ENCODE results near the gene ACP5. TPM values are rescaled to one million over a fixed set of nuclear protein-coding genes. Genes with fewer than 3 reads are reported as not detected.
A peak's percentile ranks its signal among the peaks of the same experiment; 100 is the strongest.
"Not testable (repeated sequence)": the region's sequence is repeated elsewhere in the genome, so short reads cannot be mapped to it uniquely, and the experiment has no call there.

The ACP5 gene
- total and polyA plus RNA-seq, 12 donors: 1.4 to 152 (median 10.3) TPM

- 90 to 99% (median 98%) methylated on average over 2 to 8 of the region's 8 CpGs for WGBS, 4 donors
- Histone ChIP-seq H3K27me3 (no peaks in the 10 kb centered on the region), H3K4me1 (replicated peaks in 1 of 2) (peaks cover 5 to 6% of the 10 kb centered on the region in 2 donors), H3K4me3 (no peak overlapping the region), H3K27ac (no peak overlapping the region), H3K9me3 (replicated peaks in 1 of 3) (no peaks in the 10 kb centered on the region), H3K36me3 (replicated peaks in 1 of 2) (no peaks in the 10 kb centered on the region)
- TF ChIP-seq POLR2A (IDR thresholded peaks at IDR 0.05): no peak
- no peak for TF ChIP-seq CTCF (IDR thresholded peaks at IDR 0.05)
- intact Hi-C loops (cut with DNase I): no loop called here
- DNase-seq: no peak
Measured at GRCh38 chr19:11606484-11606883, 29.0 kb upstream of the ACP5 start.

GRCh38 chr19:11599704-11600103, 22.3 kb upstream of the ACP5 start:
- H3K36me3 ChIP-seq (replicated peaks in 1 of 2); H3K27me3 ChIP-seq; H3K9me3 ChIP-seq (replicated peaks in 1 of 3); H3K4me3 ChIP-seq; intact Hi-C loops (cut with DNase I); H3K27ac ChIP-seq; DNase-seq: not testable (repeated sequence)
- WGBS, 4 donors: 89 to 98% (median 94%) methylated on average over 6 to 8 of the region's 8 CpGs
- peaks cover 12 to 19% of the 10 kb centered on the region in 2 donors for H3K4me1 ChIP-seq (replicated peaks in 1 of 2)

GRCh38 chr19:11598746-11599145, 21.3 kb upstream of the ACP5 start:
- intact Hi-C loops (cut with DNase I): no loop called here
- peaks cover 7 to 13% of the 10 kb centered on the region in 2 donors for H3K4me1 ChIP-seq (replicated peaks in 1 of 2)
- no peak for DNase-seq
- H3K4me3 ChIP-seq: no peak overlapping the region
- TF ChIP-seq POLR2A (IDR thresholded peaks at IDR 0.05): no peak
- no peak for TF ChIP-seq CTCF (IDR thresholded peaks at IDR 0.05)
- no peak overlapping the region for H3K27ac ChIP-seq
- no peaks in the 10 kb centered on the region for H3K9me3 ChIP-seq (replicated peaks in 1 of 3)
- WGBS, 4 donors: 85 to 100% (median 99%) methylated on average over 2 of the region's 2 CpGs
- no peaks in the 10 kb centered on the region for H3K36me3 ChIP-seq (replicated peaks in 1 of 2)
- no peaks in the 10 kb centered on the region for H3K27me3 ChIP-seq

GRCh38 chr19:11598103-11598483, 20.6 kb upstream of the ACP5 start:
- H3K4me1 ChIP-seq (replicated peaks in 1 of 2): peaks cover 7 to 13% of the 10 kb centered on the region in 2 donors
- H3K27me3 ChIP-seq: no peaks in the 10 kb centered on the region
- no peaks in the 10 kb centered on the region for H3K36me3 ChIP-seq (replicated peaks in 1 of 2)
- TF ChIP-seq POLR2A (IDR thresholded peaks at IDR 0.05) (no peak), CTCF (IDR thresholded peaks at IDR 0.05) (no peak)
- 70 to 73% (median 72%) methylated on average over 10 of the region's 10 CpGs for WGBS, 4 donors
- intact Hi-C loops (cut with DNase I): no loop called here
- peak overlapping the region in 4 of 5 donors; percentile 72 to 96 (median 89) for H3K27ac ChIP-seq
- H3K9me3 ChIP-seq (replicated peaks in 1 of 3): no peaks in the 10 kb centered on the region
- peak overlapping the region in 2 of 4 donors; percentile 94 to 100 for H3K4me3 ChIP-seq
- DNase-seq: no peak

Measured in adrenal gland (tissue), 12 donors.